ENCODE measurements around the gene MGMT. TPM values are rescaled to one million over a fixed set of nuclear protein-coding genes. Genes with fewer than 3 reads are reported as not detected.

Gene MGMT
- total and polyA plus RNA-seq, 2 of the 4 experiments (the other 2 are of a cell fraction), result 11.5 to 17.8 TPM

DNA sequence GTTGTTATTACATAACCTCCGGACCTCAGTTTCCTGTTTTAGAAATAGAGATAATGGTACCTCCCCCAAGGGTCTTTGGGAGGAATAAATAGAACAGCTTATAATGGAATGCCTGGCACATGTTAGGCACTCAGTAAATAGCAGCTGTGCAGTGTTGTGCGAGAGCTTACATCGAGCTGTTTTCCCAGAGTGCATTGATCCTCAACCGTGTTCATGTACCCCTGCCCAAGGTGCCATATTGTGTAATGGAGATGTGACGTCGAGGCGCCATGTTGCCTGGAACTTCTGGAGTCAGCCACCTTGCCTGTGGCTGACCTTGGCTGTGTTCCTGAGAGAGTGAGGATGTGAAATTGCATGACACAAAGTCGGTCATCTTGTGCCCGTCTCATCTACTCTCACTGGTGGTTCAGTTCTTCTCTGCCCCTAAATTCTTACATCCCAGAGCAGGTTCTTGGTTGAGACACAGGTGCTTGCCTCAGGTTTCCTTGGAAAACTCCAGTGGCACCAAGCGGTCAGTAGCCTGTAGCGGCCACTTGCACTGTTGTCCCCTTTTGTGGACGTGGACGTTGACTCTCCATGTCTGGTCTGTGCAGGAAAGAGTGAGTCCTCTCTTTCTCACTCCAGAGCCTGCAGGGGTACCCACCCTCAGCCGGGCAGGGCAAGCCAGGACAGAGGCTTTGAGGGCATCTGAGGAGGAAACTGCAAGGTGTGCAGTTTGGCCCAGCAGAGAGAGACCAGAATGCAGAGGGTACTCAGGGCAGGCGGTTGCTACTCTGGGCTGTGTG lies 230.6 kb downstream of the MGMT start:
- ATAC-seq (ENCODE audit: low read depth), result no peak
- intact Hi-C loops (cut with micrococcal nuclease) (no loop called here), dilution Hi-C loops (cut with HindIII; ENCODE audit: low sequenced_read_pairs, unreplicated experiment) (no loop called here)

More for the DNA sequence above, 230.6 kb downstream of the MGMT start:
- Histone ChIP-seq H3K9me3 (ENCODE audit: control insufficient read depth, insufficient read depth, low read length) (no peaks in the 10 kb centered on the region), H3K4me2 (ENCODE audit: low read depth, low read length) (no peak overlapping the region), H4K5ac (ENCODE audit: low read depth, low read length) (no peak overlapping the region), H2AFZ (replicated peaks; ENCODE audit: low read length, poor library complexity) (no peak overlapping the region), H2BK15ac (ENCODE audit: low read depth, low read length) (no peak overlapping the region), H3K14ac (replicated peaks; ENCODE audit: low read depth, low read length) (no peak overlapping the region), H2AK5ac (ENCODE audit: low read depth, low read length) (no peak overlapping the region), H2BK20ac (ENCODE audit: low read depth, low read length) (no peak overlapping the region), H3K23ac (ENCODE audit: low read depth, low read length) (no peak overlapping the region), H3K9ac (ENCODE audit: low read depth, low read length) (no peak overlapping the region), H2BK5ac (ENCODE audit: low read depth, low read length, poor library complexity, severe bottlenecking) (no peak overlapping the region), H3K4me3 (ENCODE audit: insufficient read depth, low read depth, low read length) (no peak overlapping the region), H4K20me1 (ENCODE audit: insufficient read depth, low read length) (no peaks in the 10 kb centered on the region), H3K9me1 (ENCODE audit: insufficient read depth, low read length) (no peaks in the 10 kb centered on the region), H2BK120ac (ENCODE audit: low read depth, low read length) (no peak overlapping the region), H3K18ac (ENCODE audit: low read depth, low read length) (no peak overlapping the region), H3K27me3 (ENCODE audit: control insufficient read depth, insufficient read depth, low read length) (no peaks in the 10 kb centered on the region), H3K27ac (ENCODE audit: insufficient read depth, low read length) (no peak overlapping the region), H2AK9ac (replicated peaks; ENCODE audit: low read depth, low read length, poor library complexity) (no peak overlapping the region), H3K4ac (ENCODE audit: low read depth, low read length) (no peak overlapping the region), H3K79me1 (ENCODE audit: low read depth in 1 of 2, low read length in 2 of 2) (no peaks in the 10 kb centered on the region), H3K36me3 (ENCODE audit: control insufficient read depth, insufficient read depth, low read length) (no peaks in the 10 kb centered on the region), H4K8ac (ENCODE audit: low read depth in 2 of 2, low read length in 2 of 2) (no peak overlapping the region), H3K56ac (ENCODE audit: extremely low read depth, insufficient read depth, low read length) (no peak overlapping the region), H4K91ac (ENCODE audit: insufficient read depth, low read depth, low read length) (no peak overlapping the region), H3K4me1 (ENCODE audit: control insufficient read depth, insufficient read depth, low read length) (peaks cover 1% of the 10 kb centered on the region; the same call in 1 of the 2 replicates)
- no TSS peak for BruUV-seq (replicated peaks)
- POLR2A ChIA-PET (ENCODE audit: unreplicated experiment), result no interaction called here
- in situ Hi-C loops (cut with MboI; ENCODE audit: low sequenced_read_pairs), result no loop called here
- DNase-seq, result no peak
- TF ChIP-seq CEBPB (IDR thresholded peaks at IDR 0.05; ENCODE audit: low read depth, low read length), result no peak
- TF ChIP-seq, protein P1, sequence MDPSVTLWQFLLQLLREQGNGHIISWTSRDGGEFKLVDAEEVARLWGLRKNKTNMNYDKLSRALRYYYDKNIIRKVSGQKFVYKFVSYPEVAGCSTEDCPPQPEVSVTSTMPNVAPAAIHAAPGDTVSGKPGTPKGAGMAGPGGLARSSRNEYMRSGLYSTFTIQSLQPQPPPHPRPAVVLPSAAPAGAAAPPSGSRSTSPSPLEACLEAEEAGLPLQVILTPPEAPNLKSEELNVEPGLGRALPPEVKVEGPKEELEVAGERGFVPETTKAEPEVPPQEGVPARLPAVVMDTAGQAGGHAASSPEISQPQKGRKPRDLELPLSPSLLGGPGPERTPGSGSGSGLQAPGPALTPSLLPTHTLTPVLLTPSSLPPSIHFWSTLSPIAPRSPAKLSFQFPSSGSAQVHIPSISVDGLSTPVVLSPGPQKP (IDR thresholded peaks at IDR 0.05; ENCODE audit: borderline replicate concordance, low read depth, low read length), result no peak
- TF ChIP-seq MXI1 (IDR thresholded peaks at IDR 0.05; ENCODE audit: borderline replicate concordance, low read depth, low read length), result no peak
- no peak for TF ChIP-seq CHD1 (IDR thresholded peaks at IDR 0.05; ENCODE audit: low read depth, low read length)
- CTCF ChIA-PET, result no interaction called here
- 100% methylated on average over 1 of the region's 15 CpGs; no CpG with 5 or more reads in 1 of the 2 experiments for WGBS, 2 experiments (ENCODE audit: extremely low coverage in 2 of 2, insufficient read length in 1 of 2)

Measured in IMR-90 (cell line).